HL-60 (cell line): ENCODE measurements around the gene BEX4.
A peak's percentile ranks its signal among the peaks of the same experiment; 100 is the strongest.
"Not testable (repeated sequence)": the region's sequence is repeated elsewhere in the genome, so short reads cannot be mapped to it uniquely, and the experiment has no call there.

Experiments
- DNase-seq, 2 experiments: peaks; one replicate each; pipeline ENCODE4 v3.0.0-alpha.2; 2010 to 2020; ENCODE audit warnings: low read depth in 1 of 2, low spot score in 1 of 2
- H3K27ac ChIP-seq: fragments of 250-450 bp; sonication (Bioruptor Pico); replicated peaks from 2 replicates; pipeline ENCODE4 v1.5.1; 2020; ENCODE audit warnings: mild to moderate bottlenecking, moderate library complexity
- H3K27me3 ChIP-seq: fragments of 250-450 bp; sonication (Bioruptor Pico); 2 replicates; pipeline ENCODE4 v1.5.1; 2021; ENCODE audit warnings: mild to moderate bottlenecking, moderate library complexity; ENCODE audit not compliant: insufficient read depth, poor library complexity, severe bottlenecking
- H3K4me3 ChIP-seq: replicated peaks from 2 replicates; pipeline ENCODE4 v1.5.1; 2011; ENCODE audit warnings: mild to moderate bottlenecking, control low read depth, low read length; ENCODE audit not compliant: insufficient read depth
- GABPA ChIP-seq: IDR thresholded peaks from 2 replicates; pipeline ENCODE4 v1.6.1; 2012; ENCODE audit warnings: low read depth
- POLR2AphosphoS5 ChIP-seq: IDR thresholded peaks from 2 replicates; pipeline ENCODE4 v1.6.1; 2012; ENCODE audit warnings: low read depth
- REST ChIP-seq: IDR thresholded peaks from 2 replicates; pipeline ENCODE4 v1.6.1; 2012; ENCODE audit warnings: low read depth; ENCODE audit not compliant: insufficient replicate concordance
- SPI1 ChIP-seq: IDR thresholded peaks from 2 replicates; pipeline ENCODE4 v1.6.1; 2012; ENCODE audit warnings: low read depth, mild to moderate bottlenecking, borderline replicate concordance
- long read RNA-seq: library from polyadenylated mRNA; unstranded; transcript quantifications from one replicate; pipeline ENCODE4 v2.0.0, GENCODE V29; 2020
- TF ChIP-seq, protein P1 (sequence below): IDR thresholded peaks from one replicate; pipeline ENCODE4 v1.5.1; 2011; ENCODE audit warnings: low read length, control low read depth, inconsistent platforms; ENCODE audit not compliant: insufficient read depth

BEX4 gene
- long read RNA-seq, result 0 reads

GRCh38 chrX:103214870-103215424, at the start of gene BEX4:
Gene BEX4, plus strand, starts transcription at chrX:103215108. Its CDS starts 1,046 bp downstream, at chrX:103216154.
- TF ChIP-seq GABPA, result no peak
- no peak for TF ChIP-seq POLR2AphosphoS5
- TF ChIP-seq, protein P1, sequence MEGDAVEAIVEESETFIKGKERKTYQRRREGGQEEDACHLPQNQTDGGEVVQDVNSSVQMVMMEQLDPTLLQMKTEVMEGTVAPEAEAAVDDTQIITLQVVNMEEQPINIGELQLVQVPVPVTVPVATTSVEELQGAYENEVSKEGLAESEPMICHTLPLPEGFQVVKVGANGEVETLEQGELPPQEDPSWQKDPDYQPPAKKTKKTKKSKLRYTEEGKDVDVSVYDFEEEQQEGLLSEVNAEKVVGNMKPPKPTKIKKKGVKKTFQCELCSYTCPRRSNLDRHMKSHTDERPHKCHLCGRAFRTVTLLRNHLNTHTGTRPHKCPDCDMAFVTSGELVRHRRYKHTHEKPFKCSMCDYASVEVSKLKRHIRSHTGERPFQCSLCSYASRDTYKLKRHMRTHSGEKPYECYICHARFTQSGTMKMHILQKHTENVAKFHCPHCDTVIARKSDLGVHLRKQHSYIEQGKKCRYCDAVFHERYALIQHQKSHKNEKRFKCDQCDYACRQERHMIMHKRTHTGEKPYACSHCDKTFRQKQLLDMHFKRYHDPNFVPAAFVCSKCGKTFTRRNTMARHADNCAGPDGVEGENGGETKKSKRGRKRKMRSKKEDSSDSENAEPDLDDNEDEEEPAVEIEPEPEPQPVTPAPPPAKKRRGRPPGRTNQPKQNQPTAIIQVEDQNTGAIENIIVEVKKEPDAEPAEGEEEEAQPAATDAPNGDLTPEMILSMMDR, result no peak
- no peak for TF ChIP-seq SPI1
- TF ChIP-seq REST, result no peak
- DNase-seq, result peak; percentile 1 to 50
- Histone ChIP-seq H3K27ac (peak within 1 kb of the TSS; percentile 40; the same call in 1 of the 2 replicates), H3K27me3 (peaks cover 10% of the 10 kb centered on the region), H3K4me3 (peak within 1 kb of the TSS; percentile 42)

GRCh38 chrX:103170216-103170615, 44.7 kb upstream of the BEX4 start:
- no peaks in the 10 kb centered on the region for H3K27me3 ChIP-seq
- no peak overlapping the region for H3K4me3 ChIP-seq
- TF ChIP-seq, protein P1, result no peak
- no peak for TF ChIP-seq GABPA
- no peak for TF ChIP-seq POLR2AphosphoS5
- no peak for TF ChIP-seq REST
- no peak for DNase-seq
- no peak overlapping the region for H3K27ac ChIP-seq

DNA sequence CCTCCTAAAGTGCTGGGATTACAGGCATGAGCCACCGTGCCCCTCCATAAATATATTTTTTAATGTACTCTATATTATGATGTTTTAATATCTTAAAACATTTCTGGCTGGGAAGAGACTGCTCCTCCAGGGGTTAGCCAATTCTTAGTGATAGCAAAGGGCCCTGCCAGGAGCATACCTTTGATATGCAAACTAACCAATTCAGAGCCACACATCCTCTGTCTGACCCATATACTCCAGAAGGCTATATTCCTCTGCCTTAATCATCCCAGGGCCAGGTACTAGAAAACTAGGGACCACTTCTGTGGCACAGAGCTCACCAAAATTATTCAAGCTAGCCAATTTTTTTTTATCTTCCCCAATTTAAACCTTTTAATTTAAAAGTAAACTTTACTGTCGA, 43.6 kb upstream of the BEX4 start:
- Histone ChIP-seq H3K4me3 (no peak overlapping the region), H3K27me3 (no peaks in the 10 kb centered on the region), H3K27ac (no peak overlapping the region)
- no peak for TF ChIP-seq GABPA
- no peak for TF ChIP-seq POLR2AphosphoS5
- TF ChIP-seq SPI1, result no peak
- TF ChIP-seq REST, result no peak
- TF ChIP-seq, protein P1, result no peak
- DNase-seq, result no peak

- not testable (repeated sequence) for H3K4me3 ChIP-seq, H3K27me3 ChIP-seq, H3K27ac ChIP-seq, DNase-seq
Observed at GRCh38 chrX:103175256-103175655, 39.7 kb upstream of the BEX4 start.
